K562 (cell line): ENCODE measurements around the gene ZNF501. TPM values are rescaled to one million over a fixed set of nuclear protein-coding genes. Genes with fewer than 3 reads are reported as not detected.

Experiments used
- ATAC-seq: fragments of 200-7000 bp; cut with Tn5 transposase; 3 replicates; pipeline ENCODE4 v1.9.1; 2020; ENCODE audit warnings: moderate library complexity
- BruUV-seq: library from RNA; stranded (reverse); fragments of 400-500 nt; replicated peaks from 2 replicates; lab custom pipeline; 2021; lab: Mats Ljungman, UMichigan
- CTCF ChIA-PET: fragments of 300-600 bp; formaldehyde crosslinking; extraction: SDS; loops from one replicate; lab custom pipeline; 2021; ENCODE audit warnings: low intra/inter-chr PET ratio; lab: Yijun Ruan, JAX
- POLR2A ChIA-PET: fragments of 300-600, 350-650 bp; sonication (Branson Sonifier 250); formaldehyde crosslinking; extraction: SDS; loops from one replicate; lab custom pipeline; 2021; ENCODE audit warnings: antibody characterized with exemption, inconsistent platforms; lab: Yijun Ruan, JAX
- DNase-seq, 4 experiments: peaks; one replicate each; pipeline versions ENCODE4 v3.0.0 to v3.0.0-alpha.2; 2011 to 2018; ENCODE audit warnings: low spot score in 3 of 4, mixed read lengths in 3 of 4; ENCODE audit errors: extremely low read depth in 1 of 4
- FAIRE-seq: peaks from 2 replicates; lab custom pipeline; 2011; peaks lifted over from hg19 to GRCh38; lab: Jason Lieb, UNC
- H2AFZ ChIP-seq: 2 replicates; pipeline ENCODE4 v1.6.0; 2011; ENCODE audit warnings: low read depth, low read length, control low read depth, inconsistent platforms
- H3K27ac ChIP-seq: fragments of 200-600 bp; 3 replicates; pipeline ENCODE4 v1.8.0; 2011; ENCODE audit warnings: low read depth, mild to moderate bottlenecking, control low read depth, inconsistent platforms, low read length, moderate library complexity, mixed read lengths; ENCODE audit errors: extremely low read depth
- H3K27me3 ChIP-seq, 2 experiments: fragments of 300-600 bp in 1 of 2; 2 replicates in 1 of 2; 3 replicates in 1 of 2; pipeline versions ENCODE4 v1.6.0 to v1.8.0; 2011; ENCODE audit warnings: inconsistent platforms in 2 of 2, low read length in 2 of 2, mild to moderate bottlenecking in 1 of 2, mixed read lengths in 1 of 2, moderate library complexity in 1 of 2; ENCODE audit not compliant: control insufficient read depth in 2 of 2, insufficient read depth in 2 of 2
- H3K36me3 ChIP-seq: fragments of 300-600 bp; 3 replicates; pipeline ENCODE4 v1.8.0; 2011; ENCODE audit warnings: mild to moderate bottlenecking, low read length, inconsistent platforms; ENCODE audit not compliant: control insufficient read depth, insufficient read depth
- H3K4me1 ChIP-seq, 2 experiments: fragments of 200-600 bp in 1 of 2; replicated peaks in 1 of 2; 2 replicates in 1 of 2; 3 replicates in 1 of 2; pipeline versions ENCODE4 v1.5.1 to v1.8.0; 2011; ENCODE audit warnings: inconsistent platforms in 2 of 2, low read length in 2 of 2, mild to moderate bottlenecking in 1 of 2, mixed read lengths in 1 of 2, moderate library complexity in 1 of 2; ENCODE audit not compliant: control insufficient read depth in 2 of 2, insufficient read depth in 2 of 2
- H3K4me2 ChIP-seq: 2 replicates; pipeline ENCODE4 v1.6.1; 2011; ENCODE audit warnings: low read length, control low read depth, inconsistent platforms, mixed read lengths; ENCODE audit not compliant: insufficient read depth
- H3K4me3 ChIP-seq: fragments of 200-600 bp; sonication (generic), shearing (Covaris generic); 2 replicates; pipeline ENCODE4 v1.5.1; 2016; ENCODE audit warnings: control low read depth, inconsistent platforms
- H3K79me2 ChIP-seq: fragments of 200-600 bp; 3 replicates; pipeline ENCODE4 v1.8.0; 2011; ENCODE audit warnings: low read length, inconsistent platforms; ENCODE audit not compliant: control insufficient read depth, insufficient read depth
- H3K9ac ChIP-seq, 2 experiments: 2 replicates each; pipeline versions ENCODE4 v1.6.0 to v1.6.1; 2011; ENCODE audit warnings: low read depth in 2 of 2, low read length in 2 of 2, control low read depth in 1 of 2, inconsistent platforms in 1 of 2, mild to moderate bottlenecking in 1 of 2, mixed read lengths in 1 of 2; ENCODE audit not compliant: insufficient read depth in 1 of 2
- H3K9me1 ChIP-seq: one replicate; pipeline ENCODE4 v1.6.0; 2011; ENCODE audit warnings: inconsistent platforms, mild to moderate bottlenecking, low read length, moderate library complexity; ENCODE audit not compliant: control insufficient read depth, insufficient read depth
- H3K9me3 ChIP-seq: replicated peaks from 2 replicates; pipeline ENCODE4 v1.5.1; 2011; ENCODE audit warnings: low read depth, low read length, inconsistent platforms; ENCODE audit not compliant: control insufficient read depth, insufficient read depth
- H4K20me1 ChIP-seq: replicated peaks from 2 replicates; pipeline ENCODE4 v1.6.1; 2011; ENCODE audit warnings: low read length, inconsistent platforms, mixed read lengths; ENCODE audit not compliant: control insufficient read depth, insufficient read depth
- CCAR2 ChIP-seq: fragments of 200-400 bp; formaldehyde crosslinking; IDR thresholded peaks from 2 replicates; pipeline ENCODE4 v1.6.1; 2017; ENCODE audit warnings: mild to moderate bottlenecking, low read depth, low read length
- POLR3A ChIP-seq: IDR thresholded peaks from 2 replicates; pipeline ENCODE4 v1.6.1; 2011; ENCODE audit warnings: borderline replicate concordance, mild to moderate bottlenecking, moderate library complexity; ENCODE audit not compliant: insufficient read length, insufficient read depth; ENCODE audit errors: extremely low read depth
- ZBED1 ChIP-seq: IDR thresholded peaks from 2 replicates; pipeline ENCODE4 v1.6.1; 2014
- ZNF121 ChIP-seq: sonication (generic); formaldehyde crosslinking; conservative IDR thresholded peaks from 2 replicates; pipeline ENCODE4 v1.8.0; 2022; ENCODE audit warnings: missing genetic modification reagents
- WGBS: fragments of 100-300 bp; shearing (Covaris generic); methylation state at CpG from one replicate; pipeline ENCODE4 v1.1.6; 2016; ENCODE audit warnings: low coverage, mixed read lengths; ENCODE audit not compliant: insufficient coverage; ENCODE audit errors: missing lambda C conversion rate; 5-methylcytosine and 5-hydroxymethylcytosine counted together
- in situ Hi-C: fragments of 300-500 bp; cut with MboI; formaldehyde crosslinking; loops from 4 replicates; pipeline ENCODE4 v1.15.0; 2018; ENCODE audit warnings: inconsistent platforms, mixed read lengths
- intact Hi-C: fragments of 100-400 bp; cut with micrococcal nuclease; formaldehyde crosslinking; loops from 2 replicates; pipeline ENCODE4 v1.14.2; 2022
- polyA plus RNA-seq, 8 experiments: library from polyadenylated mRNA; depleted of rRNA in 4 of 8; stranded (reverse) in 5 of 8; unstranded in 3 of 8; fragments of >200 nt; fragmentation: Nextera tagmentation in 2 of 8; fragmentation: Illumina TruSeq in 1 of 8; extraction: Ambion mirVana in 2 of 8; extraction: Trizol in 1 of 8; gene quantifications; 2 replicates each; pipeline versions ENCODE4 v1.2.1 to v1.2.3, GENCODE V29; 2011 to 2014; ENCODE audit warnings: inconsistent platforms in 1 of 8, missing spikeins in 1 of 8
- total RNA-seq, 7 experiments: library from RNA; depleted of rRNA in 6 of 7; stranded (reverse); fragments of >200 nt in 6 of 7; fragmentation: Illumina TruSeq in 2 of 7; extraction: Trizol in 2 of 7; gene quantifications; 2 replicates each; pipeline versions ENCODE4 v1.2.1 to v1.2.3, GENCODE V29; 2011 to 2021; ENCODE audit warnings: low replicate concordance in 1 of 7
- TF ChIP-seq, protein P1 (sequence below), 2 experiments: fragments of 250-450 bp in 1 of 2; fragments of 450-650 bp in 1 of 2; sonication (Bioruptor Pico) in 1 of 2; IDR thresholded peaks; 2 replicates each; pipeline versions ENCODE4 v1.6.1 to v1.8.0; 2016 to 2021; ENCODE audit warnings: mild to moderate bottlenecking in 2 of 2, moderate library complexity in 2 of 2, missing compliant biosample characterization in 1 of 2, missing genetic modification characterization in 1 of 2
- TF ChIP-seq, protein P2 (sequence below): sonication (generic); formaldehyde crosslinking; IDR thresholded peaks from 2 replicates; pipeline ENCODE4 v1.8.1; 2023; ENCODE audit warnings: missing genetic modification reagents, mild to moderate bottlenecking, borderline replicate concordance

The ZNF501 gene
- total and polyA plus RNA-seq, 9 of the 15 experiments (the other 6 are each of a cell fraction or from before 2014, with no cell fraction given): 1.2 to 6.5 (median 3.7) TPM

DNA sequence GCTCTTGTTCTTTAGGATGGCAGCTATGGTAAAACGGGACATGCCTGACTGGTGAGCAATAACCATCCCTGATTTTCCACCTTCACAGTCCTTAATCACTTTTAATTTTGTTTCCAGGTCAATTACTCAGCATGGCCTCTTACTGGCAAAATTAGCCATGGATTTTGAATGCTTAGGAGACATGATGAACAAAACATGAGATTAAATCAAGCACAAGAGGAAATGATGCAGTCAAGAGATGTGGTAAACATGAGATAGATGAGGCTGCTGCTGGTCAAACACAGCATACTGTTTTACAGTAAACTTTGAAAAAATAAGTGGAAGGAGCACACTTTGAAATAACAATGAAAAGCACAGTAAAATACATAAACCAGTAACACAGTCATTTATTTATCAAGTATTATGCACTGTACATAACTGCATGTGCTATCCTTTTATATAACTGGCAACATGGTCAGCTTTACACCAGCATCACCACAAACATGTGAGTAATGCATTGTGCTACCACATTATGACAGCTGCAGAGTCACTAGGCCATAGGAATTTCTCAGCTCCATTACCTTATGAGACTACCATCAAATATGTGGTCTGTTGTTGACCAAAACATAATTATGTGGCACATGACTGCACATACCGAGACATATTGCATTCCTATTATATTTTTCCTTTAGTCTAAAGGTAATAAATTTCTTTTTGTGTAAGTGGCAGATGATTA lies 47.1 kb upstream of the ZNF501 start:
- no TSS peak for BruUV-seq
- TF ChIP-seq, protein P1, sequence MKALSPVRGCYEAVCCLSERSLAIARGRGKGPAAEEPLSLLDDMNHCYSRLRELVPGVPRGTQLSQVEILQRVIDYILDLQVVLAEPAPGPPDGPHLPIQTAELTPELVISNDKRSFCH (CRISPR knock-in tag; IDR thresholded peaks at IDR 0.05): no peak
- TF ChIP-seq, protein P1 (tag; IDR thresholded peaks at IDR 0.05): no peak
- TF ChIP-seq POLR3A (no peak), CCAR2 (no peak), ZBED1 (no peak), ZNF121 (CRISPR knock-in tag) (no peak)
- TF ChIP-seq, protein P2, sequence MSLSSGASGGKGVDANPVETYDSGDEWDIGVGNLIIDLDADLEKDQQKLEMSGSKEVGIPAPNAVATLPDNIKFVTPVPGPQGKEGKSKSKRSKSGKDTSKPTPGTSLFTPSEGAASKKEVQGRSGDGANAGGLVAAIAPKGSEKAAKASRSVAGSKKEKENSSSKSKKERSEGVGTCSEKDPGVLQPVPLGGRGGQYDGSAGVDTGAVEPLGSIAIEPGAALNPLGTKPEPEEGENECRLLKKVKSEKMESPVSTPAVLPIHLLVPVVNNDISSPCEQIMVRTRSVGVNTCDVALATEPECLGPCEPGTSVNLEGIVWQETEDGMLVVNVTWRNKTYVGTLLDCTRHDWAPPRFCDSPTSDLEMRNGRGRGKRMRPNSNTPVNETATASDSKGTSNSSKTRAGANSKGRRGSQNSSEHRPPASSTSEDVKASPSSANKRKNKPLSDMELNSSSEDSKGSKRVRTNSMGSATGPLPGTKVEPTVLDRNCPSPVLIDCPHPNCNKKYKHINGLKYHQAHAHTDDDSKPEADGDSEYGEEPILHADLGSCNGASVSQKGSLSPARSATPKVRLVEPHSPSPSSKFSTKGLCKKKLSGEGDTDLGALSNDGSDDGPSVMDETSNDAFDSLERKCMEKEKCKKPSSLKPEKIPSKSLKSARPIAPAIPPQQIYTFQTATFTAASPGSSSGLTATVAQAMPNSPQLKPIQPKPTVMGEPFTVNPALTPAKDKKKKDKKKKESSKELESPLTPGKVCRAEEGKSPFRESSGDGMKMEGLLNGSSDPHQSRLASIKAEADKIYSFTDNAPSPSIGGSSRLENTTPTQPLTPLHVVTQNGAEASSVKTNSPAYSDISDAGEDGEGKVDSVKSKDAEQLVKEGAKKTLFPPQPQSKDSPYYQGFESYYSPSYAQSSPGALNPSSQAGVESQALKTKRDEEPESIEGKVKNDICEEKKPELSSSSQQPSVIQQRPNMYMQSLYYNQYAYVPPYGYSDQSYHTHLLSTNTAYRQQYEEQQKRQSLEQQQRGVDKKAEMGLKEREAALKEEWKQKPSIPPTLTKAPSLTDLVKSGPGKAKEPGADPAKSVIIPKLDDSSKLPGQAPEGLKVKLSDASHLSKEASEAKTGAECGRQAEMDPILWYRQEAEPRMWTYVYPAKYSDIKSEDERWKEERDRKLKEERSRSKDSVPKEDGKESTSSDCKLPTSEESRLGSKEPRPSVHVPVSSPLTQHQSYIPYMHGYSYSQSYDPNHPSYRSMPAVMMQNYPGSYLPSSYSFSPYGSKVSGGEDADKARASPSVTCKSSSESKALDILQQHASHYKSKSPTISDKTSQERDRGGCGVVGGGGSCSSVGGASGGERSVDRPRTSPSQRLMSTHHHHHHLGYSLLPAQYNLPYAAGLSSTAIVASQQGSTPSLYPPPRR: no peak
- Histone ChIP-seq H3K27ac (no peak overlapping the region), H3K9ac (no peak overlapping the region), H3K9me1 (no peaks in the 10 kb centered on the region), H3K4me3 (no peak overlapping the region), H4K20me1 (no peaks in the 10 kb centered on the region), H3K9me3 (peaks cover 3% of the 10 kb centered on the region; the same call in 1 of the 2 replicates), H3K36me3 (no peaks in the 10 kb centered on the region), H3K4me2 (no peak overlapping the region), H2AFZ (no peak overlapping the region), H3K27me3 (peaks cover 5 to 14% of the 10 kb centered on the region in 2 experiments; a peak in 4 of 5 replicates), H3K79me2 (no peaks in the 10 kb centered on the region), H3K4me1 (peaks cover 0 to 5% of the 10 kb centered on the region in 2 experiments; a peak in 1 of 5 replicates)
- ATAC-seq (no peak), DNase-seq (no peak), FAIRE-seq (no peak)
- intact Hi-C loops (no loop called here), in situ Hi-C loops (no loop called here)
- POLR2A ChIA-PET: interaction anchor here (0.6 to 1.8 kb wide), 3 partner anchors 16 to 986 kb away, joined by 3 to 4 read pairs (median 4); no protein-coding TSS in a partner anchor
- CTCF ChIA-PET: no interaction called here
- 0% methylated on average over 2 of the region's 2 CpGs for WGBS
